ENCODE measurements around the gene HS3ST5.
"Not testable (repeated sequence)": the region's sequence is repeated elsewhere in the genome, so short reads cannot be mapped to it uniquely, and the experiment has no call there.

Gene HS3ST5

DNA sequence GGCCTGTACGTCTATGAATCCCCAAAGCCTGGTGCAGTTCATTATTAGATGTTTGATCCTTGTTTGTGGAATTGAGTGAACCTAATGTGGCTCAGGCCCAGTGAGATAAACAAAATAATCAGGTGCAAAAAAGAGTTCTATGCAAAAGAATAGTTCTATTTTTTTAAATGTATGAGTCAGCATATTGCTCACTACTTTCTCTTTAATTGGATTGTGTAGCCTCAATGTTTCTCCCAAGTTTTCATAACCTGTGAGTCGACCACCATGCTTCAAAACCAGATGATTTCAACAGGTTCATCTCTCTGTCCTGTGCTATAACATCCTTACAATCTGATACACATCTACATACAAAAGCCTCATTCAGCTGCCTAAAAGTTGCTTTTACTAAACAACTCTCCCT lies 255.3 kb downstream of the HS3ST5 start:
- no peak for DNase-seq

DNA sequence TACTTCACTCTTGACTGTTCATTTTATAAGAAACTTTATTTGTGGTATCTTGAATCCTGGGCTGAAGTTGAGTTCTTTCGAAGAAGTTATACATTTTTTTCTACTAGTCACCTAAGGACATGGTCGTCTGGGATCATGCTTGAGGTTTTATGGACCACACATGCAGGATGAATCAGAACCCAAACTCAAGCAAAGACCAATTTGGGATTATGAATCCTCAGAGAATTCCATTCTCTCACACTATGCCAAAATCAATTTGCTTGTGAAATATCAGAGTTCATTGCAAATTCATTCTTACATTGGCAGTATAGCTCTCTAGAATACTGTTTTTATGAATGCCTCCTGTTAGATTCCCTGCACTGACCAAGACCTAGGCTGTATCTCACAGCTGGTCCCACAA lies 257.6 kb downstream of the HS3ST5 start:
- no peak for DNase-seq

DNA sequence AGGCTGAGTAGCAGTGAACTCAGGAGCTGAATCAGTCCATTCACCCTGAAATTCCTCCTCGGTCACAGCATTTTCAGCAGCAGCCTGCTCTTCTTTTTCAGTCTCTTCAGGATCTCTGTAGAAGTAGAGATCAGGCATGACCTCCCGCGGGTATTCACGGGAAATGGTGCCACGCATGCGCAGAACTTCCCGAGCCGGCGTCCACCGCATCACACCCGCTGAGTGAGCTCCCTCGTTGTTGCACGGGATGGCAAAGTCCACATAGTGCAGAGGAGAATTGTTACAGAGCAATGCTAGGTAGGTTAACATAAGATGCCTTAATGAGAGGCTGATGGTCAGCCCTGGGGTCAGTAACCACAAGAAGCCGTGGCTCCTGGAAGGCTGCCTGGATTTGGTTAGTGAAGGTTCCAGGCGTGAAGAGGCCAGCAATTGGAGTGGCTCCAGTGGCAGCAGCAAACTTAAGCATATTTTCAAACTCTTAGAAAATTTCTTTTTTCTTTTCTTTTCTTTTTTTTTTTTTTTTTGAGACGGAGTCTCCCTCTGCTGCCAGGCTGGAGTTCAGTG lies 258.4 kb downstream of the HS3ST5 start:
- no peak for DNase-seq

DNA sequence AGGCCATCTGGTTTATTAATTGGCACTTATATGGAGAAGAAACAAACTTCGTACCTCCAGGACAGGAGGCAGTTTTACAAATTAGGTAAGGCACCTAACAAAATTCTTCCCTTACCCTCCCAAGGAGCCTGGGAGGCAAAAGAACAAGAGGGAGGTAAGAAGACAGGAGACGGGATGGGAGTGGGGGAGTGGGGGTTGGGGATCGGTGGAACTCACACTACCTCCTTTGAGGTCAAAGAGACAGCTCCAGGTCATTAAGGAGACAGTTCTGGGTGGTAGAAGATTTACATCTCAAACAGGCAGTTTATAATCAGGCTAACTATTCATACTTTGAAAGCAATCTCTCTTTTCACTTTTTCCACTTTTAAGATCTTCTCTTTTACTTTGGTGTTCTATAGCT lies 259.6 kb downstream of the HS3ST5 start:
- DNase-seq = no peak

DNA sequence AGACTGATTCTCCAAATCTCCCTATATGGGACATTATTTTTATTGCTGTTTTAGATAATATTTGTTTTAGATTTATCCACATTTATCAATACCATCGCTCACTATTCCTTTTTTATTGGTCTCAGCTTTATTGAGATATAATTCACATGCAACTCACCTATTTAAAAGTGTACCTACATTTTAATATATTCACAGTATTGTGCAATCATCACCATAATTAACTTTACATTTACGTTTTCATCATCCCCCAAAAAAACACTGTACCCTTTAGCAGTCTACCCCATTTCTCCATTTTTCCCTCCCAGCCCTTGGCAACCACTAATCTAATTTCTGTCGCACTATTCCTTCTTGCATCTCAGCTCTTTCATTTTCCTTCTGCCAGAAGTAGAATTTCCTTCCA lies 261.1 kb downstream of the HS3ST5 start:
- DNase-seq = no peak

DNA sequence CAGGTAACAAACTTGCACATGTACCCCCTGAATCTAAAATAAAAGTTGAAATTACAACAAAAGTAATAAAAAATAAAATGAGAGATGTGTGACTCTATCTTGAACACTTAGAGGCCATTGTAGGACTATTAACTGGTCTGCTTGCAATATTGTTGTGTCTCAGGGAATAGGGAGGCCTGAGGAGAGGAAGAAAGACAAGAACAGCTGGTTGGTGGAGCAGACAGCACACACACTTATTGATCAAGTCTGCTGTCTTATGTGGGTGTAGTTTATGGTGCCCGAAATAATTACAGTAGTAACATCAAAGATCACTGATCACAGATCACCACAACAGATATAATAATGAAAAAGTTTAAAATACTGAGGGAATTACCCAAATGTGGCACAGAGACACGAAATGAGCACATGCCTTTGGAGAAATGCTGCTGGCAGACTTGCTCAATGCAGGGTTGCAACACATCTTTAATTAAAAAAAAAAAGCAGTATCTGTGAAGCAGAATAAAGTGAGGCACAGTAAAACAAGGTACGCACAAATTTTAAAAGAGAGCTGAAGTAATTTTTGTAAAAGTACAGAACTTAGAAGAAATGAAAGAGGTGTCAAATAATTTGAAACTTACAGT lies 261.8 kb downstream of the HS3ST5 start:
- no peak for DNase-seq

DNA sequence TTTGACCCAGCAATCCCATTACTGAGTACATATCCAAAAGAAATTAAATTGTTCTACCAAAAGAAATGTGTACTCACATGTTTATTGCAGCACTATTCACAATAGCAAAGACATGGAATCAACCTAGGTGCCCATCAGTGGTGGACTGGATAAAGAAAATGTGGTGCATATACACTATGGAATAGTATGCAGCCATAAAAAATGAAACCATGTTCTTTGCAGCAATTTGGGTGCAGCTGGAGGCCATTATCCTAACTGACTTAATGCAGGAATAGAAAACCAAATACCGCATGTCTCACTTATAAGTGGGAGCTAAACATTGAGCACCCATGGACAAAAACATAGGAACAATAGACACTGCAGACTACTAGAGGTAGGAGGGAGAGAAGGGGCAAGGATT lies 262.4 kb downstream of the HS3ST5 start:
- not testable (repeated sequence) for DNase-seq

DNA sequence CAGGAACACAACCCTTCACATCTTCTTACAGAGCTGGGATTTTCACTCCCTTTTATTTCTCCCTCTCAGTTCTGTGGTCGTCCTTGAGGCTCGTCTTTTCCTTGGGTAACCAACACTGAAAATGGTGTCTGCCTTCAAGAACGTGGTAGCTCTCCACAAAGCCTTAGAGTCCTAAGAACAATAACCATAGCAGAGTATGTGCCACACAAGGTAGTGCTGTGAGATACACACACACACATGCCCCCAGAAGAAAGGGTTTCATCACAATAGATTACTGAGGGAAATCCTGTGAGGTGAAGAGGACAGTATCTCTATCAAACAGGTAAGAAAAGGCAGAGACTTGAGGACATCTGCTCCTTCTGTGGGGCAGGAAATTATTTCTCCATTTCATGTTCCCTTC lies 267.0 kb downstream of the HS3ST5 start:
- DNase-seq = no peak

DNA sequence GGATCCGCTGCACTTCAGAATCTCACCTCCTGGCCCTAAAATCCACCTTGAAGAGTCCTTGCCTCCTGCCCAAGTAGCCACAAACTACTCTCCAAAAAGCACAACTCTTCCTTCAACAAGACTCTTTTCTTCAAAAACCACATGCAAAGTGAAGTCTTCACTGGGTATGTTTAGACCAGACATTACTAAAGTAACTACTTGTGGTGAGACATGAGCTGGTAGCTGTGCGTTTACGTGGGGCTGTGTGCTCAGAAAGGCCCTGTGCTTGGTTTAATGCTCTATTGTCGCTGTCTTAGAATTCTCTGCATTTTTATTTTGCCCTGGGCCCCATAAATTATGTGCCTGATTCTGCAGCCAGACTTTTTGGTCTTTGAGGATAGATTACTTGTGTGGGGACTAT lies 267.5 kb downstream of the HS3ST5 start:
- peak in 1 of 5 experiments; percentile 22 for DNase-seq

DNA sequence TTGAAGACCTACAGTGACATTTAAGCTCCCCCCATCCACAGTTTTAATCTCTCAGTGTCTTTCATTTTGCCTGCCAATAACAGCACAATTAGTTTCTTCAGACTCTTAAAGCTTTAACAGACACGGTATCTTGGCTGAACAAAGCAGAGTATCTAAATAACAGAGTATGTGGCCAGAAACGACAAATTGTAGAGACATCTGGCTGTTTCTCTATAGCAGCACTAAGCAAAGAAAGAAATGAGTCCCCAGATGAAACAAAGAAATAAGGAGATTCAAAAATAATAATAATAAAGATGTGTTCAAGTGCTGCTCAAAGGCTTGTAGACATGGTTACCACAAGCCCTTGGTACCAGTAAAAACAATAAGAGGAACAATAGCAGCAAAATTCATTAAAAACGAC lies 274.1 kb downstream of the HS3ST5 start:
- DNase-seq = no peak

DNA sequence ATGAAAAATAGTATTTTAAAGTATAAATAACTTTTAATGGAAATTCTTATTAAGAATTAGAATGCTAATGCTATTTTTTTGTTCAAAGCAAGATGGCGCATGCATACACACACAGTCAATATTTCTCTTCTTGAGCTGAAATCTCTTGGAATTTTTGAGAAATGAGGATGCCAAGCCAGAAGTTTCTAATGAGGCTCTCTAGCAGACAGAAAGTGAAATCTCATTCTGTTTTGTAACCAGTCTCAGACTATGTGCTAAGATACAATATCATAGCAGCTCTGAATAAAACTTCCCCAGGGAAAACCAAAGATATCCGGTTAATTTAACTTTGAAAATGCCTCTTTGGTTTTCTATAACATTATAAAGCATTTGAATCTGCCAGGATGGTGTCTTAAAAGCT lies 274.7 kb downstream of the HS3ST5 start:
- DNase-seq = no peak

DNA sequence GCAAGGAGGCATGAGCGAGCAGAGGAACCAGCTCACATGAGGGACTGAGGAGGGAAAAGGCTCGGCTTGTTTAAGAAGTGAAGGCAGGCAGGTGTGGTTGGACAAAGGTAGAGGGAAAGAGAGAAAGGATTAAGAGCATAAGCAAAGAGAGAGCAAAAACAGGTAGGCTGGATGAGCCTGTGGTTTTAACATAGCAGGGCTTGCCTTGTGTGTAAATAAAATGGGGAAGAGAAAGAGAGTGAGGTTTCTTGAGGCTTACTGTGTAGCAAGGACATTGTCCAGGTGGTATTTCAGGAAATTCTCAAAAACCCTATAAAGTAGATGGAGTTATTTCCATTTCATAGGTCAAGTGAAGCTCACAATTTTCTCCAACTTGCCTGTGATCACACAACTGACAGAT lies 278.0 kb downstream of the HS3ST5 start:
- no peak for DNase-seq

DNA sequence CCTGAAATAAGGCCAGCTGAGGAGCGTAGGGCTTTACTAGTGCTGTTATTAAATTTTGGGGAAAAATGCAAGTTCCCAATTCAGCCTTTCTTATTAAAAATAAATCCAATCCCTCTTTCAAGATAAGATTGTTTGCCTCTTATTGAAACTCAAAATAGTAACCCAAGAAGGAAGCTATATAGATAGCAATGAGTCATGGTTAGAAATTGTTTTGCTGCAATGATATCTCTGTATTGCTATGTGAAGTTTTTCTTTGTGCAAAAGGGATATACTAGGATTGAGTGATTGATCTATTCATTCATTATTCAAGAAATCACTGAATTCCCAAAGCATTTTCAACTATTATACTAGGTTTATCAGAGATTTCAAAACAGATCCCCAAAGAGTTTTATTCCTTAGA lies 278.9 kb downstream of the HS3ST5 start:
- no peak for DNase-seq

DNA sequence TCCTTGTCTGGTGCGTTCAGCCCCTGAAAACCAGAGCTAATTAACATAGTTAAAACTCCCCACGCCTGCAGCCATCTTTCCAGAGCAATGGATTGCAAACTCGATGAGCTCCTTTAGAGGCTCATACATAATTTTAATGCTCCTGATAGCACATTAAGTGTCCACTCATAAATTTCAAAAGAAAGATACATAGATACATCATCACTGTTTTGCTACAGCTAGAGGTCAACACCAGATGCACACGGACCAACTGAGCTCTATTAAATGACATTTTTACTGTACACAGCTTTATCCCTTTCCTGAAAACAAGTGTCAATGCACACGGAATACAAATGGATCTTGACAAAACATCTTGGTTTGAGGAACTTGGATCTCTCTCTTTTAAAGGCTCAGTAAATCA lies 280.6 kb downstream of the HS3ST5 start:
- no peak for DNase-seq

DNA sequence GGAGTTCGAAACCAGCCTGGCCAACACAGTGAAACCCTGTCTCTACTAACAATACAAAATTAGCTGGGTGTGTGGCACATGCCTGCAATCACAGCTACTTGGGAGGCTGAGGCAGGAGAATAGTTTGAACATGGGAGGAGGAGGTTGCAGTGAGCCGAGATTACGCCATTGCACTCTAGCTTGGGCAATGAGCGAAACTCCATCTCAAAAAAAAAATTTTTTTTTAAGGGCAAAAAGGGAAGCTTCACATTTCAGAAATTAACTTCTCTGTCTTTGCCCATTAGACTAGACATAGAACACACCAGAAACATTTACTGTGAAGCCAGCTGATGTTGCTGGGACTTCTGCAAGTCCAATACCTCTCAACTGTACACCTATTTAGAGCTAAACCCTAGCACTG lies 281.1 kb downstream of the HS3ST5 start:
- DNase-seq = no peak

DNA sequence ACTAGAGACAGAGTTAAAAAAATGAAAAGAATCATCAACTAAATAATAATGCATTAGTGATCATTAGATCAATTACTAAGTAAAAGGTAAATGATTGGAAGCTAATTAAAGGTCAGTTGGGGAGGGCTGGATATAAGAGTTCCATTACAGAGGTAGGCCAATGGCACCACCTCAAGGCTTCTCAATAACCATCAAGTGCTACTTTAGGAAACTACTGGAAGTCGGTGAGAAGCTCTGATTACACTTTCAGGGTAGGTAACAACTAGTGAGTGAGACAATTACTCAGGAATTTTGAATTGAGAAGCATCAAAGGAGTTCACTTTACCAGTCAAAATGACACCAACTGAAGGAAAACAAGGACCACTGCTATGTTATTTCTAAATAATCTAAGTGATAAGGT lies 281.7 kb downstream of the HS3ST5 start:
- DNase-seq = no peak

DNA sequence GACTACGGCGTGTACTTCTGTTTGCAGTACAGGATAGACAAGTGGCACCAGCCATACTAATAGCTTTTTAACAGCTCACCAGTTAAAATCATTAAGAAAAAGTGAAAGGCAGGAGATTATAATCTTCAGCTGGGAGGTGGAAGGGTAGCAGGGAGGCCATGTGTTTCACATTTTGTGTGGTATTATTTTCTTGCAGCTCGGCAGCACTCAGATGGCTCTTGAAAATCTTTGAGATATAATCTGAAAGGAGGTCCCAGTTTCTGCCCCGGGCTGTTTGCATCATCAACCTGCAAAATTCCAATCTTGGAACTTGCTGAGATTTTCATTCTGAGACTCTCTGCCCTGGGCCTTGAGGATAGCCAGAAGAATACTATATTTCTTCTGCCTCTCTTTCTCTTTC lies 284.4 kb downstream of the HS3ST5 start:
- DNase-seq = no peak

DNA sequence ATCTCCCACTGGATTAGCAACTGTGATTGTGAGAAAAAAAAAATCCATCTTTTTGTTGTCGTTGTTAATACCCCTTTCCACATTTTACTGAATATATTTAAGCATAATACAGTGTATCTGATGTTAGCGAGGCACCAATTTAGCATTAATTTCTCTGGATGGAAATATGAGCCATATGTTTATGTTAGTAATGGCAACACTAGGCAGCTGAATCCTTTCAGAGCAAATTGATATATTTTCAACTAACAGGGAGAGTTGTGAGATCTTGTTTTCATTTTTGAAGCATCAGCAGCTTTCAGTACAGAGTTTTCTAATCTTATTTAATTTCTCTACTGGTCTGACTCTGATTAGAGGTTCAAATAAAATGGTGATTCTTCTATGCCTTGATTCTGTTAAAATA lies 287.1 kb downstream of the HS3ST5 start:
- DNase-seq = no peak

DNA sequence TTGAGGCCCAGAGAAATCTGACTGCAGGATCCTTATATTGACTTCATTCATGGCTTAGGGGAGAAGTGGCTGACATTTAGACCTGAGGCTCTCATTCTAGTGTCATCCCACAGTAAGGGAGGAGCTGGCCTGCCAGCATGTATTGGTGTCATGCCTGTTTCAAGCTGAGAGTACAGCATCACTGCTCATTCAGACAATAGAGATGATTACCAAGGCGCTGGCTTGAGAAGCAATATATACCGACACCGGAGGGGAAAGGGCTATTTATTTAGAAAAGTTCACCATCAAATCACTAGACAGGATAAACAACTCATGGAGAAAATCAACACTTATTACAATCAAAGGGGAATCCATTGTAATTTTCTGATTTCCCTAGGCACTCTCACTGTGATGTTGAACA lies 287.5 kb downstream of the HS3ST5 start:
- no peak for DNase-seq

DNA sequence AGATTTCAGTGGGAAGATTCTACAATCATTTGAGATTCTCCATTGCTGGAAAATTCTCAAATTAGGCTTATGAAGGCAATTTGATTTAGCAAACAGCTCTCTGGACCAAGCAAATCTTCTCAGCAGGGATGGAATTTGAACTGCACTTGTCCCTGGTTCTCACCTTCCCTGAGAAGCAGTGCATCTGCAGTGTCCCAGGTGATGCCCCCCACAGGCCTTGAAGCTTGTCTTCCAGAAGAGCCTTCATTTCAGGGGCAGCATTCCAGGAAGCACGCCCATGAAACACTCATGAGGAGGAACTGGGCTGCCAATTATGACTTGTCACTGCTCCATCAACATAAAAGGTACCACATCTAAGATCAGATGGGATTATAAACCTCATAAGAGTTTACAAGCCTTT lies 289.0 kb downstream of the HS3ST5 start:
- no peak for DNase-seq

DNA sequence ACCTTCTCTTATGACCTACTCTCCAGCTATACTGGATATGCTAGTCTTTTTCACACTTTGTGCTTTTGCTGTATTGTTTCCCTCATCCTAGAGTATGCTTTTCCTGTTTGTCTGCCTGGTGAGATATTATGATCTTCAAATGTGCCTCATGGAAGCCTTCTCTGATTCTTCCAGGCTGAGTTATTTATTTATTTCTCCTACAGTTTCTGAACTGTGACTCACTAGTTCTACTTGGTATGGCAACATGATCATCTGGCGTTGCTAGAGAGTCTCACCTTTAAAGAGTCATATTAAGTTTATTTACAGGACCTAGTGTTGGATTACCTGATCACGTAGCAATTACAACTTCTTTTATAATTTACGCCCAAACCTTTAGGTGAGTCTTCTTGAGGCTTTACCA lies 290.7 kb downstream of the HS3ST5 start:
- DNase-seq = no peak

DNA sequence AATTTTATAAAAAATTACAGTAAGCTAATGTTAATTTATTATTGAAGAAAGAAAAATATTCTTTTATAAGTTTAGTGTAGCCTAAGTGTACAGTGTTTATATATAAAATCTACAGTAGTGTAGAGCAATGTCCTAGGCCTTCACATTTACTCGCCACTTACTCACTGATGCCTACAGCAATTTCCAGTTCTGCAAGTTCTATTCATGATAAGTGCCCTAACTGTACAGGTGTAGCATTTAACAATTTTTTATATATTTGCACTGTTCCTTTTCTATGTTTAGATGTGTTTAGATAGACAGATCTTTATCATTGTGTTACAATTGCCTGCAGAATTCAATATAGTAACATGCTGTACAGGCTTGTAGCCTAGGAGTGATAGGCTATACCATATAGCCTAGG lies 291.8 kb downstream of the HS3ST5 start:
- DNase-seq = no peak

DNA sequence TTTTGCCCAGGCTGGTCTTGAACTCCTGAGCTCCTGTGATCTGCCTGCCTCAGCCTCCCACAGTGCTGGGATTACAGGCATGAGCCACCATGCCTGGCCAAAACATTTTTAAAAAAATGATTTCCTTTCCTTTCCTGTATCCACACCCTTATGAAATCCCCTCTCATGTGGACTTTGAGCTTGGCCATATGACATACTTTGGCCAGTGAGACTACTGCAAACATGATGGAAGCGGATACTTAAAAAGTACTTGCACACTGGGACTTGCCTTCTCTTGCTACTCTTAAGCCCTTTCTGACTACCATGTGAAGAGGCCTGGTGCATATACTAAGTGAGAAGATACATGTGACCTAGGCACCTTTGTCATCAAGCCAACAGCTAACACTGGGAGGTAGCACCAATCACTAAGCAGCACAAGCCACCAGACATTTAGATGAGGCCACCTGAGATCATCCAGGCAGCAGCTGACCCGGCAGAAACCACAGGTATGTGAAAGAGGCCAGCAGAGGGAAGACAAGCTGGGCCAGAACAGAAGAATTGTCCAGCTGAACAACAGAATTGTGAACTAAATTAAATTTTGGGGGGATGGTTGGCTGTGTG lies 293.4 kb downstream of the HS3ST5 start:
- DNase-seq = no peak

DNA sequence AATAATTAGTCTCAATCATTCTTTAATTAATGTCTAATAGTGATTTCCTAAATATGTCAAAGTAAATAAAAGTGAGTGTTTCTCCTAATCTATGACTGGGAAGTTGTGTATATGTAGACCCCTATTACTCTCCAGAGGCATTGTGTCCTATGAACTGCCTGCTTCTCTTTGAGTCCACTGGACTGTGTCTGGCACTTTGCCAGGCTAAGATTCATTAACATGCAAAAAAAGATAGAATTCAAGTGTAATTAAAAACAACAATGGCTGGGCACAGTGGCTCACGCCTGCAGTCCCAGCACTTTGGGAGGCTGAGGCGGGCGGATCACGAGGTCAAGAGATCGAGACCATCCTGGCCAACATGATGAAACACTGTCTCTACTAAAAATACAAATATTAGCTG lies 298.3 kb downstream of the HS3ST5 start:
- DNase-seq = not testable (repeated sequence)

Measured in T-helper 2 cell (primary cell).